Kidney epithelial cell (primary cell): ENCODE data around the gene GRIK3. TPM values are rescaled to one million over a fixed set of nuclear protein-coding genes. Genes with fewer than 3 reads are reported as not detected.
"Not testable (repeated sequence)": the region's sequence is repeated elsewhere in the genome, so short reads cannot be mapped to it uniquely, and the experiment has no call there.

Experiments
- DNase-seq: peaks from one replicate; pipeline ENCODE4 v3.0.0-alpha.2; 2010; ENCODE audit warnings: low read depth
- H3K27me3 ChIP-seq: 2 replicates; pipeline ENCODE4 v1.6.0; 2011; ENCODE audit warnings: low read length; ENCODE audit not compliant: control insufficient read depth, insufficient read depth
- H3K36me3 ChIP-seq: 2 replicates; pipeline ENCODE4 v1.5.1; 2011; ENCODE audit warnings: low read length; ENCODE audit not compliant: control insufficient read depth, insufficient read depth
- H3K4me3 ChIP-seq: 2 replicates; pipeline ENCODE4 v1.5.1; 2011; ENCODE audit warnings: low read depth, mild to moderate bottlenecking, control low read depth, low read length
- total RNA-seq: library from RNA; depleted of rRNA; stranded (reverse); fragments of >200 nt; gene quantifications from 2 replicates; pipeline ENCODE4 v1.2.3, GENCODE V29; 2015
- TF ChIP-seq, protein P1 (sequence below): IDR thresholded peaks from 2 replicates; pipeline ENCODE4 v1.5.1; 2011; ENCODE audit warnings: mild to moderate bottlenecking, moderate library complexity, low read length, control low read depth, inconsistent platforms; ENCODE audit not compliant: insufficient read depth, poor library complexity, severe bottlenecking

The GRIK3 gene
- total RNA-seq, 1 donor from 2014 or later: under 0.01 TPM

DNA sequence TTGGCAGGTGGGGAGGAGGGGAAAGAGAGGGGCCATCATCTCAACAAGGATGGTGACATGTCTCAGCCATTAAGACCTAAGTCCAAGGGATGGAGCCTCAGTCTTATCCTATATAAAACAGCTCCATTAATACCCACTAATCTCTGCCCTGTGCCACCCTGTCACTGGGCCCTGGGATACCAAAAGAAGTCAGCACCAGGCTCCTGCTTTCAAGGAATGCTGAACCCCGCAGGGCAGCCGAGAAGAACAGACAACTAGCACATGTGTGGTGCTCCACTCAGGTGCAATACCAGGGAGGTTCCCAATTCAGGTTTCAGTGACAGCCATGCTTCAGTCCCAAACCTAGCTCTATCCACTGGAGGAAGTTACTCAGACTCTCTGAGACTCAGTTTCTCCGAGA is 128.4 kb downstream of the GRIK3 start:
- Histone ChIP-seq H3K36me3 (no peaks in the 10 kb centered on the region), H3K27me3 (no peaks in the 10 kb centered on the region), H3K4me3 (no peak overlapping the region)
- TF ChIP-seq, protein P1, sequence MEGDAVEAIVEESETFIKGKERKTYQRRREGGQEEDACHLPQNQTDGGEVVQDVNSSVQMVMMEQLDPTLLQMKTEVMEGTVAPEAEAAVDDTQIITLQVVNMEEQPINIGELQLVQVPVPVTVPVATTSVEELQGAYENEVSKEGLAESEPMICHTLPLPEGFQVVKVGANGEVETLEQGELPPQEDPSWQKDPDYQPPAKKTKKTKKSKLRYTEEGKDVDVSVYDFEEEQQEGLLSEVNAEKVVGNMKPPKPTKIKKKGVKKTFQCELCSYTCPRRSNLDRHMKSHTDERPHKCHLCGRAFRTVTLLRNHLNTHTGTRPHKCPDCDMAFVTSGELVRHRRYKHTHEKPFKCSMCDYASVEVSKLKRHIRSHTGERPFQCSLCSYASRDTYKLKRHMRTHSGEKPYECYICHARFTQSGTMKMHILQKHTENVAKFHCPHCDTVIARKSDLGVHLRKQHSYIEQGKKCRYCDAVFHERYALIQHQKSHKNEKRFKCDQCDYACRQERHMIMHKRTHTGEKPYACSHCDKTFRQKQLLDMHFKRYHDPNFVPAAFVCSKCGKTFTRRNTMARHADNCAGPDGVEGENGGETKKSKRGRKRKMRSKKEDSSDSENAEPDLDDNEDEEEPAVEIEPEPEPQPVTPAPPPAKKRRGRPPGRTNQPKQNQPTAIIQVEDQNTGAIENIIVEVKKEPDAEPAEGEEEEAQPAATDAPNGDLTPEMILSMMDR: no peak
- no peak for DNase-seq

DNA sequence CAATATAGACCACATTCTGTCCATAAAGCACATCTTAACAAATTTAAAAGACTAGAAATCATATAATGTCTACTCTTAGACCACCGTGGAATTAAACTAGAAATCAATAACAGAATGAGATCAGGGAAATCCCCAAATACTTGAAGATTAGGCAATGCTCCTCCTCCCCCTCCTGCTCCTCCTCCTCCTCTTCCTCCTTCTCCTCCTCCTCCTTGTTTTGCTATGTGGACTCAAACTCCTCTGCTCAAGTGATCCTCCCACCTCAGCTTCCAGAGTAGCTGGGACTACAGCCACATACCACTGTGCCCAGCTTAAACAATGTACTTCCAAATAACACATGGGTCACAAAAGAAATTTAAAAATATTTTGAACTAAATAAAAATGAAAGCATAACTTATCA is 134.2 kb downstream of the GRIK3 start:
- Histone ChIP-seq H3K27me3 (no peaks in the 10 kb centered on the region), H3K4me3 (no peak overlapping the region), H3K36me3 (no peaks in the 10 kb centered on the region)
- DNase-seq: no peak
- TF ChIP-seq, protein P1: no peak

DNA sequence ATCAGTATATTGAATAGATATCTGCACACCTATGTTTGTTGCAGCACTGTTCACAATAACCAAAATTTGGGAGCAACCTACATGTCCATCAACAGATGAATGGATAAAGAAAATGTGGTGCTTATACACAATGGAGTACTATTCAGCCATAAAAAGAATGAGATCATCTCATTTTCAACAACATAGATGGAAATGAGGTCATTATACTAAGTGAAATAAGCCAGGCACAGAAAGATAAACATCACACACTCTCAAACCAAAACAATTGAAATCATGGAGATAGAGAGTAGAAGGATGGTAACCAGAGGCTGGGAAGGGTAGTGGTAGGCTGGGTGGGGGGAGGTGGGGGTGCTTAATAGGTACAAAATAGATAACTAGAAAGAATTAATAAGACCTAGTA is 136.5 kb downstream of the GRIK3 start:
- H3K27me3 ChIP-seq, H3K36me3 ChIP-seq, H3K4me3 ChIP-seq: not testable (repeated sequence)

DNA sequence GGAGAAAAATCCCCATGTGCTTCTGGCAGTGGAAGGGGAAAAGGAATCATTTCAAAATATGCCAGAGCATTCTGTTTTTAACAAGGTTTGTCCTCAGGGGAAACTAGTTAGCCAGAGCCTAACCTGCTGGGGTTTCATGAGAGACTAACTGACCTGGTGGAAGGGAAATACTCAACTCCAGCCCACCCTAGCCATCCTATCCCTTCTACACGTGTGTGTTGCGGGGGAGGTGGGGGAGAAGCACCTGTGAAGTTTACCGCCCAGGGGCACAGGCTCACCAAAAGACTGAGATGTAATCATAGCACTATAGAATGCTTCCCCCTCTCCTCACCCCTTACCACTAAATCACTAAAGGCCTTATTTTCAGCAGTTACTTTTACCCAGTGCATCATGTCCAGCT is 139.5 kb downstream of the GRIK3 start:
- no peak for DNase-seq
- TF ChIP-seq, protein P1: no peak

More for the DNA sequence above, 136.5 kb downstream of the GRIK3 start:
- not testable (repeated sequence) for DNase-seq

DNA sequence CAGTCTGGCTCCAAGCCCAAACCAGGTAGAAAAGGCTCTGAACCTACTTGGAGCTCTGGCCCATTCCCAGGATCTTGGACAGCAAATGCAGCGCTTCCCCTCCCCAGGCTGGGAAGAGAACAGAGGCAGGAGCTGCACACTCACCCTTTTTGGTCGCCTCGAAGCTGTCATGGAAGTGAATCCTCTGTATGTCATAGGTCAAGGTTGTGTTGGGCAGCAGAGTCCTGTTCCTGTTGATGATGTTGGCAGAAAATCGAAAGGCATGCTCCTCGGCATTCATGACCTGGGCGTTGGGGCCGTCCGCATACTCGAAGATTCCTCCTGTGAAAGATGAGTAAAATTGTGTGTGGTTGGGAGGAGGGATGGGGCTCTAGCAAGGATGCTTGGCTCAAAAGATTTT is 143.5 kb downstream of the GRIK3 start:
- DNase-seq: no peak
- Histone ChIP-seq H3K27me3 (no peaks in the 10 kb centered on the region), H3K4me3 (no peak overlapping the region), H3K36me3 (no peaks in the 10 kb centered on the region)
- TF ChIP-seq, protein P1: no peak

More for the DNA sequence above, 139.5 kb downstream of the GRIK3 start:
- Histone ChIP-seq H3K4me3 (no peak overlapping the region), H3K36me3 (no peaks in the 10 kb centered on the region), H3K27me3 (no peaks in the 10 kb centered on the region)

DNA sequence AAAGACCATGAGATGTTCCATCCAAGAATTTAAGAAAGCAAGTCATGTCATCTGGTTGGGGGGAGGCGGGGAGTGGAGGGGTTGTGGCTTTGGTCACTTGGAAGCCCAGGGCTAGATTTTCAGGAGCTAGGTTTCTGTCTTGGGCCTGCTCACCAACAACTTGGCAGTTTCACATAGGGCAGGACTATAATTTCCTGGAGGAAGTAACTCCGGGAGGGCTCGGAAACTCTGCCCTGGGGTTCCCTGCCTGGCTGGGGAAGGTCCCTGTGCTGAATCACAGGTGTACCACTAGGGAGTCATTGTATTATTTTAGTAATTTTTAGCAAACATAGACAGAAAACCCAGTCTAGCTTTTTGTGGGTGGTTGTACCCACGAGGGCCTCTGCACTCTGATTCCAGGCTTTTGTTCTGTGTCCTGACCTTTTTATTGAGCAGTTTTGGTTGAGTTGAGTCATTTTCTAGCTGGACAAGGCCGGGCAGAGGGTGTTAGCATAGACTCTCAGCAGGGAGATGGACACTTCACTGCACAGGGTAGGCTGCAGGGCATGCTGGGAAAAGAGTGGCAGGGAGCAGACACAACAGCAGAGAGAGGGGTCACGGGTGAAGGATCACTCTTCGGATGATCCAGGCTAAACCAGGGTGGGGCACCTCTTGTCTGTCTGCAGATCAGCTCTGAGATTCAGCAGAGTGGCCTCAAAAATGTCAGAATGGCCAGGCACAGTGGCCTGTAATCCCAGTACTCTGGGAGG is 144.7 kb downstream of the GRIK3 start:
- no peak overlapping the region for H3K4me3 ChIP-seq
- no peak for DNase-seq
- no peaks in the 10 kb centered on the region for H3K27me3 ChIP-seq
- H3K36me3 ChIP-seq: no peaks in the 10 kb centered on the region
- TF ChIP-seq, protein P1: no peak
